HepG2 (cell line): ENCODE results near the gene ARL4D. TPM values are rescaled to one million over a fixed set of nuclear protein-coding genes. Genes with fewer than 3 reads are reported as not detected.

Experiments used
- ATAC-seq: fragments of 200-7000 bp; cut with Tn5 transposase; 3 replicates; pipeline ENCODE4 v1.9.1; 2020; ENCODE audit warnings: mild to moderate bottlenecking, moderate library complexity
- BruUV-seq: library from RNA; stranded (reverse); fragments of 400-500 nt; replicated peaks from 2 replicates; lab custom pipeline; 2021; lab: Mats Ljungman, UMichigan
- CTCF ChIA-PET: fragments of 300-600 bp; formaldehyde crosslinking; extraction: SDS; loops from one replicate; lab custom pipeline; 2021; ENCODE audit warnings: low total read pairs, inconsistent platforms, low intra/inter-chr PET ratio; lab: Yijun Ruan, JAX
- POLR2A ChIA-PET: fragments of 350-600 bp; sonication (Branson Sonifier 250); formaldehyde crosslinking; loops from one replicate; lab custom pipeline; 2020; ENCODE audit warnings: antibody characterized with exemption, inconsistent platforms; lab: Yijun Ruan, JAX
- DNase-seq: peaks from one replicate; pipeline ENCODE4 v3.0.0-alpha.2; 2015; ENCODE audit warnings: low spot score
- FAIRE-seq: peaks from 3 replicates; lab custom pipeline; 2011; peaks lifted over from hg19 to GRCh38; lab: Jason Lieb, UNC
- H2AFZ ChIP-seq: one replicate; pipeline ENCODE4 v1.6.1; 2011; ENCODE audit warnings: low read length, inconsistent platforms
- H3K27ac ChIP-seq: fragments of 300-600 bp; 3 replicates; pipeline ENCODE4 v1.8.0; 2011; ENCODE audit warnings: mixed run types, mild to moderate bottlenecking, mixed read lengths, low read length, inconsistent platforms; ENCODE audit not compliant: insufficient read depth; ENCODE audit errors: extremely low read length
- H3K27me3 ChIP-seq, 2 experiments: fragments of 200-600 bp in 1 of 2; 2 replicates in 1 of 2; 3 replicates in 1 of 2; pipeline versions ENCODE4 v1.6.0 to v1.8.0; 2011; ENCODE audit warnings: low read length in 2 of 2, mild to moderate bottlenecking in 2 of 2, moderate library complexity in 2 of 2, inconsistent platforms in 1 of 2; ENCODE audit not compliant: insufficient read depth in 2 of 2, control insufficient read depth in 1 of 2
- H3K36me3 ChIP-seq, 2 experiments: fragments of 200-600 bp in 1 of 2; replicated peaks in 1 of 2; 2 replicates in 1 of 2; 3 replicates in 1 of 2; pipeline versions ENCODE4 v1.5.1 to v1.8.0; 2011; ENCODE audit warnings: low read length in 2 of 2, inconsistent platforms in 1 of 2; ENCODE audit not compliant: insufficient read depth in 2 of 2, control insufficient read depth in 1 of 2
- H3K4me1 ChIP-seq: 2 replicates; pipeline ENCODE4 v1.5.1; 2012; ENCODE audit warnings: low read length, inconsistent platforms; ENCODE audit not compliant: insufficient read depth
- H3K4me2 ChIP-seq: 2 replicates; pipeline ENCODE4 v1.6.0; 2011; ENCODE audit warnings: low read depth, low read length, inconsistent platforms
- H3K4me3 ChIP-seq, 3 experiments: fragments of 200-600 bp in 1 of 3; sonication (generic), shearing (Covaris generic) in 1 of 3; replicated peaks in 1 of 3; 2 replicates each; pipeline ENCODE4 v1.5.1; 2011 to 2016; ENCODE audit warnings: low read length in 3 of 3, inconsistent platforms in 2 of 3, low read depth in 2 of 3, mild to moderate bottlenecking in 2 of 3, control low read depth in 1 of 3, mixed read lengths in 1 of 3; ENCODE audit not compliant: insufficient read depth in 1 of 3
- H3K79me2 ChIP-seq: one replicate; pipeline ENCODE4 v1.6.1; 2011; ENCODE audit warnings: low read length, inconsistent platforms; ENCODE audit not compliant: insufficient read depth
- H3K9ac ChIP-seq: 2 replicates; pipeline ENCODE4 v1.6.0; 2011; ENCODE audit warnings: mild to moderate bottlenecking, low read depth, low read length, inconsistent platforms; ENCODE audit not compliant: insufficient read depth
- H3K9me3 ChIP-seq: 2 replicates; pipeline ENCODE4 v1.5.1; 2012; ENCODE audit warnings: mild to moderate bottlenecking, low read length
- H4K20me1 ChIP-seq: 2 replicates; pipeline ENCODE4 v1.6.0; 2011; ENCODE audit warnings: inconsistent platforms, mild to moderate bottlenecking, low read length, moderate library complexity; ENCODE audit not compliant: insufficient read depth
- FOXP4 ChIP-seq: sonication (generic); formaldehyde crosslinking; IDR thresholded peaks from 2 replicates; pipeline ENCODE4 v1.4.0; 2020; ENCODE audit warnings: missing genetic modification reagents
- MBD4 ChIP-seq: IDR thresholded peaks from 2 replicates; pipeline ENCODE4 v1.6.1; 2012; ENCODE audit warnings: low read length, inconsistent platforms, borderline replicate concordance
- ZBTB40 ChIP-seq, 2 experiments: fragments of 450-650 bp in 1 of 2; sonication (generic) in 1 of 2; formaldehyde crosslinking in 1 of 2; IDR thresholded peaks; 2 replicates each; pipeline versions ENCODE4 v1.6.1 to v1.8.0; 2016 to 2022; ENCODE audit warnings: antibody characterized with exemption in 1 of 2, mild to moderate bottlenecking in 1 of 2, missing genetic modification reagents in 1 of 2
- ZNF441 ChIP-seq: sonication (generic); formaldehyde crosslinking; IDR thresholded peaks from 2 replicates; pipeline ENCODE4 v1.7.0; 2021; ENCODE audit warnings: missing genetic modification reagents, borderline replicate concordance
- ZNF737 ChIP-seq: sonication (generic); formaldehyde crosslinking; IDR thresholded peaks from 2 replicates; pipeline ENCODE4 v1.5.0; 2020; ENCODE audit warnings: missing genetic modification reagents, mild to moderate bottlenecking, borderline replicate concordance
- ZSCAN21 ChIP-seq: sonication (generic); formaldehyde crosslinking; IDR thresholded peaks from 2 replicates; pipeline ENCODE4 v1.8.0; 2022; ENCODE audit warnings: mild to moderate bottlenecking, missing genetic modification reagents, moderate library complexity, borderline replicate concordance
- WGBS: methylation state at CpG from one replicate; pipeline ENCODE4 v1.1.6; 2017; ENCODE audit warnings: low lambda C conversion rate; 5-methylcytosine and 5-hydroxymethylcytosine counted together
- in situ Hi-C: cut with HindIII; loops from 2 replicates; pipeline ENCODE4 v1.10.0; 2017; ENCODE audit warnings: low pct_unique_long_range_greater_than_20kb; ENCODE audit not compliant: extremely low pct_ligation_motif_present
- intact Hi-C: fragments of 100-400 bp; cut with micrococcal nuclease; formaldehyde crosslinking; loops from one replicate; pipeline ENCODE4 v1.10.0; 2022; ENCODE audit not compliant: unreplicated experiment
- polyA plus RNA-seq, 8 experiments: library from polyadenylated mRNA; depleted of rRNA in 3 of 8; stranded (reverse) in 7 of 8; unstranded in 1 of 8; fragments of >200 nt; fragmentation: Illumina TruSeq in 4 of 8; extraction: Trizol in 4 of 8; gene quantifications; 2 replicates each; pipeline versions ENCODE4 v1.2.1 to v1.2.3, GENCODE V29; 2011 to 2016; ENCODE audit warnings: low read depth in 4 of 8, missing spikeins in 1 of 8, mixed read lengths in 1 of 8; ENCODE audit not compliant: insufficient read depth in 1 of 8
- total RNA-seq, 5 experiments: library from RNA; depleted of rRNA; stranded (reverse); fragments of >200 nt; fragmentation: Illumina TruSeq; extraction: Trizol; gene quantifications; 2 replicates each; pipeline ENCODE4 v1.2.3, GENCODE V29; 2016; ENCODE audit warnings: low read depth in 1 of 5
- TF ChIP-seq, protein P1 (sequence below): sonication (generic); formaldehyde crosslinking; IDR thresholded peaks from 2 replicates; pipeline ENCODE4 v1.5.0; 2020; ENCODE audit warnings: missing genetic modification reagents
- TF ChIP-seq, protein P2 (sequence below): sonication (generic); formaldehyde crosslinking; IDR thresholded peaks from 2 replicates; pipeline ENCODE4 v1.8.0; 2023; ENCODE audit warnings: mild to moderate bottlenecking, missing genetic modification reagents

The ARL4D gene
- total and polyA plus RNA-seq, 2 of the 13 experiments (the other 11 are each of a cell fraction or from before 2014, with no cell fraction given), result 9.0 to 25.9 TPM

DNA sequence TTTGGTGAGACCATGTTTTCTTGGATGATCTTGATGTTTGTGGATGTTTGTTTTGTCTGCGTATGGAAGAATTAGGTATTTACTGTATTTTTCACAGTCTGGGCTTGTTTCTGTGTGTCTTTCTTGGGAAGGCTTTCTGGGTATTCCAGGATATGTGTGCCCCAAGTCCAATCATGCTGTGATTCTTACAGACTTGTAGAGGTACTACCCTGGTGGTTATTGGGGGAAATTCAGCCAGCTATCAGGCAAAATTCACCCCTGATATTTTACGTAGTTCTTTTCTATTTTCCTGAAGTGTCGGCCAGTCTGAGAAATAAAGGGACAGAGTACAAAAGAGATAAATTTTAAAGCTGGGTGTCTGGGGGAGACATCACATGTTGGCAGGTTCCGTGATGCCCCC lies 33.4 kb upstream of the ARL4D start:
- CTCF ChIA-PET, result no interaction called here
- no peak for TF ChIP-seq ZSCAN21 (CRISPR knock-in tag)
- no peak for TF ChIP-seq MBD4
- no peak for TF ChIP-seq ZNF441 (CRISPR knock-in tag)
- TF ChIP-seq FOXP4 (CRISPR knock-in tag), result no peak
- TF ChIP-seq, protein P1, sequence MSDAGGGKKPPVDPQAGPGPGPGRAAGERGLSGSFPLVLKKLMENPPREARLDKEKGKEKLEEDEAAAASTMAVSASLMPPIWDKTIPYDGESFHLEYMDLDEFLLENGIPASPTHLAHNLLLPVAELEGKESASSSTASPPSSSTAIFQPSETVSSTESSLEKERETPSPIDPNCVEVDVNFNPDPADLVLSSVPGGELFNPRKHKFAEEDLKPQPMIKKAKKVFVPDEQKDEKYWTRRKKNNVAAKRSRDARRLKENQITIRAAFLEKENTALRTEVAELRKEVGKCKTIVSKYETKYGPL (CRISPR knock-in tag), result no peak
- TF ChIP-seq ZNF737, result no peak
- no peak for TF ChIP-seq ZBTB40 (IDR thresholded peaks at IDR 0.05)
- TF ChIP-seq ZBTB40 (CRISPR knock-in tag; IDR thresholded peaks at IDR 0.05), result no peak
- TF ChIP-seq, protein P2, sequence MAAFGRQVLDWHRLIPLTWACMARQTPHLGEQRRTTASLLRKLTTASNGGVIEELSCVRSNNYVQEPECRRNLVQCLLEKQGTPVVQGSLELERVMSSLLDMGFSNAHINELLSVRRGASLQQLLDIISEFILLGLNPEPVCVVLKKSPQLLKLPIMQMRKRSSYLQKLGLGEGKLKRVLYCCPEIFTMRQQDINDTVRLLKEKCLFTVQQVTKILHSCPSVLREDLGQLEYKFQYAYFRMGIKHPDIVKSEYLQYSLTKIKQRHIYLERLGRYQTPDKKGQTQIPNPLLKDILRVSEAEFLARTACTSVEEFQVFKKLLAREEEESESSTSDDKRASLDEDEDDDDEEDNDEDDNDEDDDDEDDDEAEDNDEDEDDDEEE (CRISPR knock-in tag), result no peak

More for the DNA sequence above, 33.4 kb upstream of the ARL4D start:
- FAIRE-seq, result no peak
- Histone ChIP-seq H3K27ac (no peak overlapping the region), H3K79me2 (peaks cover 21% of the 10 kb centered on the region), H3K9me3 (no peaks in the 10 kb centered on the region), H3K4me2 (no peak overlapping the region), H3K4me1 (peaks cover 56% of the 10 kb centered on the region), H3K27me3 (no peaks in the 10 kb centered on the region; a peak in 2 of 5 replicates), H2AFZ (no peak overlapping the region), H3K36me3 (no peaks in the 10 kb centered on the region), H3K9ac (no peak overlapping the region), H4K20me1 (no peaks in the 10 kb centered on the region), H3K4me3 (no peak overlapping the region)
- in situ Hi-C loops, result no loop called here
- intact Hi-C loops, result no loop called here
- no peak for DNase-seq
- no peak for ATAC-seq
- POLR2A ChIA-PET, result no interaction called here
- no TSS peak for BruUV-seq
- whole genome bisulfite sequencing, result 89% methylated on average over 4 of the region's 4 CpGs
